DOHH2 (cell line): Measurements from ENCODE around the gene LRP1-AS.

ENCODE experiments used
- EZH2phosphoT487 ChIP-seq: fragments of 200-600 bp; sonication (generic); IDR thresholded peaks from 2 replicates; pipeline ENCODE4 v1.6.1; 2017; ENCODE audit warnings: borderline replicate concordance, mild to moderate bottlenecking, antibody characterized with exemption, low read length, moderate library complexity, mixed read lengths
- TF ChIP-seq, protein P1 (sequence below): fragments of 200-600 bp; sonication (generic); IDR thresholded peaks from one replicate; pipeline ENCODE4 v1.5.1; 2014; ENCODE audit warnings: antibody characterized with exemption, mild to moderate bottlenecking, low read depth, low read length; ENCODE audit not compliant: poor library complexity, severe bottlenecking

DNA sequence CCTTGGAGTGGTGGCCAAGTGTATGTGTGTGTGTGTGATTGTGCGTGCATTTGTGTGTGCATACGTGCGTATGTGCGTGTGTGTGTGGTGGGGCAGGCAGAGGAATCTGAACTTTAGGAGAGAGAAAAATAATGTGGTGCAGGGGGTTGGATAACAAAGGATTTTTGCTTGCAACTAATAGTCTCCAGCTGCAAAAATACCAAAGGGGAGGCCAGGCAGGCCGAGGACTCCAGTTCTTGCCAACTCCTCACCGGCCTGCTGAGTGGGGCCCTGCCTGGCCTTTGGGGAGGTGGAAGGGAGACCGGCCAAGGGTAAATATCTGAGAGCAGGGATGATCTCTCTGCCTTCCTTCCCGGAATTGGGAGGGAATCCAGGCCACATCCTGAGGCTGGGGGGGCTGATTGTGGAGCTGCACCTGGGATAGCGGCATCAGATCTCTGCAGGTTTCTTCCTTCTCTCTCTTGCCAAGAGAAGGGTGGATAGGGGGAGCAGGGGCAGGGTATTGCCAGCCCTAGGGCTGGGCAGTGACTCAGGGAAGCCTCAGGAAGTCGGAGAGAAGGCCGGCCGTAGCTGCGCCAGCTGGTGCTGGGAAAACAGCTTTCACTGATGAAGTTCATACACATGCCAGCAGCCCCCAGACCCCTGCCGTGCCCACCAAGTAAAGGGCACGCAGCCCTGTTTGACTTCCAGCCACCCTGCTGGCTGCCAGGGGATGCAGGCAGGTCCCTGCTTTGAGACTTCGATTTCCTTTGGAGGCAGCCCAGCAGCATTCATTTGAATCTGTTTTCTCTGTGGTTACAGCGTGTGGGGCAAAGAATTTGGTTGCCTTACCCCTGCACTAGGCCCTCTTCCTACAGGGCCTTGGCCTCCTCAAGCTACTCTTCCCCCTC, 4.6 kb upstream of the LRP1-AS start:
- TF ChIP-seq, protein P1, sequence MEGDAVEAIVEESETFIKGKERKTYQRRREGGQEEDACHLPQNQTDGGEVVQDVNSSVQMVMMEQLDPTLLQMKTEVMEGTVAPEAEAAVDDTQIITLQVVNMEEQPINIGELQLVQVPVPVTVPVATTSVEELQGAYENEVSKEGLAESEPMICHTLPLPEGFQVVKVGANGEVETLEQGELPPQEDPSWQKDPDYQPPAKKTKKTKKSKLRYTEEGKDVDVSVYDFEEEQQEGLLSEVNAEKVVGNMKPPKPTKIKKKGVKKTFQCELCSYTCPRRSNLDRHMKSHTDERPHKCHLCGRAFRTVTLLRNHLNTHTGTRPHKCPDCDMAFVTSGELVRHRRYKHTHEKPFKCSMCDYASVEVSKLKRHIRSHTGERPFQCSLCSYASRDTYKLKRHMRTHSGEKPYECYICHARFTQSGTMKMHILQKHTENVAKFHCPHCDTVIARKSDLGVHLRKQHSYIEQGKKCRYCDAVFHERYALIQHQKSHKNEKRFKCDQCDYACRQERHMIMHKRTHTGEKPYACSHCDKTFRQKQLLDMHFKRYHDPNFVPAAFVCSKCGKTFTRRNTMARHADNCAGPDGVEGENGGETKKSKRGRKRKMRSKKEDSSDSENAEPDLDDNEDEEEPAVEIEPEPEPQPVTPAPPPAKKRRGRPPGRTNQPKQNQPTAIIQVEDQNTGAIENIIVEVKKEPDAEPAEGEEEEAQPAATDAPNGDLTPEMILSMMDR: no peak
- no peak for TF ChIP-seq EZH2phosphoT487
